CD1c-positive myeloid dendritic cell (primary cell): ENCODE measurements around the gene NADK.
"Not testable (repeated sequence)": the region's sequence is repeated elsewhere in the genome, so short reads cannot be mapped to it uniquely, and the experiment has no call there.

Source experiments
- DNase-seq: peaks from one replicate; pipeline ENCODE4 v3.0.0-alpha.2; 2016; ENCODE audit errors: extremely low spot score

NADK gene

GRCh38 chr1:1763657-1764621 lies 14.3 kb downstream of the NADK start:
- DNase-seq: peak; percentile 91

GRCh38 chr1:1761504-1762376 lies 16.5 kb downstream of the NADK start:
- DNase-seq: no peak

GRCh38 chr1:1760715-1761114 lies 17.6 kb downstream of the NADK start:
- no peak for DNase-seq

- DNase-seq: no peak
Measured at GRCh38 chr1:1760345-1760650, 18.0 kb downstream of the NADK start.

- DNase-seq: no peak
Measured at GRCh38 chr1:1759456-1760344, 18.6 kb downstream of the NADK start.

GRCh38 chr1:1758692-1759455 lies 19.4 kb downstream of the NADK start:
- DNase-seq: no peak

- DNase-seq: no peak
Measured at GRCh38 chr1:1758059-1758621, 20.1 kb downstream of the NADK start.

GRCh38 chr1:1757422-1758058 lies 20.7 kb downstream of the NADK start:
- DNase-seq: no peak

- DNase-seq: no peak
Measured at GRCh38 chr1:1756661-1757421, 21.4 kb downstream of the NADK start.

GRCh38 chr1:1755852-1756251 lies 22.4 kb downstream of the NADK start:
- DNase-seq: no peak

- DNase-seq: no peak
Measured at GRCh38 chr1:1755426-1755825, 22.8 kb downstream of the NADK start.

GRCh38 chr1:1754051-1754815 lies 24.0 kb downstream of the NADK start:
- DNase-seq: no peak

GRCh38 chr1:1753607-1754005 lies 24.7 kb downstream of the NADK start:
- no peak for DNase-seq

GRCh38 chr1:1752636-1753606 lies 25.3 kb downstream of the NADK start:
- DNase-seq: no peak

GRCh38 chr1:1752190-1752589 lies 26.1 kb downstream of the NADK start:
- no peak for DNase-seq

GRCh38 chr1:1749941-1750340 lies 28.3 kb downstream of the NADK start:
- not testable (repeated sequence) for DNase-seq

GRCh38 chr1:1748686-1749321 lies 29.5 kb downstream of the NADK start:
- DNase-seq: no peak
